Sigmoid colon (tissue), 7 donors: ENCODE measurements around the gene GALNT17. TPM values are rescaled to one million over a fixed set of nuclear protein-coding genes. Genes with fewer than 3 reads are reported as not detected.
"Not testable (repeated sequence)": the region's sequence is repeated elsewhere in the genome, so short reads cannot be mapped to it uniquely, and the experiment has no call there.

ENCODE experiments used
- DNase-seq: peaks from one replicate; pipeline ENCODE4 v3.0.0-alpha.2; 2019
- H3K27ac ChIP-seq, 4 donors: fragments of 200-600 bp; sonication (generic); one replicate each; pipeline ENCODE4 v1.5.1; 2016 to 2019; ENCODE audit warnings: mild to moderate bottlenecking in 1 of 4
- H3K27me3 ChIP-seq, 3 donors: fragments of 200-600 bp; sonication (generic); one replicate each; pipeline ENCODE4 v1.5.1; 2019; ENCODE audit warnings: mild to moderate bottlenecking in 1 of 3
- H3K36me3 ChIP-seq, 4 donors: fragments of 200-600 bp; sonication (generic); one replicate each; pipeline ENCODE4 v1.5.1; 2016 to 2019
- H3K4me1 ChIP-seq, 4 donors: fragments of 200-600 bp; sonication (generic); one replicate each; pipeline ENCODE4 v1.5.1; 2017 to 2019
- H3K4me3 ChIP-seq, 4 donors: fragments of 200-600 bp; sonication (generic); one replicate each; pipeline ENCODE4 v1.5.1; 2017 to 2019; ENCODE audit warnings: mild to moderate bottlenecking in 2 of 4, moderate library complexity in 1 of 4
- H3K9me3 ChIP-seq, 4 donors: fragments of 200-600 bp in 3 of 4; sonication (generic) in 3 of 4; one replicate each; pipeline versions ENCODE4 v1.5.1 to v1.6.1; 2013 to 2019
- EP300 ChIP-seq, 4 donors: sonication (generic); formaldehyde crosslinking; IDR thresholded peaks; one replicate each; pipeline ENCODE4 v1.6.1; 2017; ENCODE audit warnings: antibody characterized with exemption in 4 of 4
- POLR2A ChIP-seq, 2 donors: fragments of 450-650 bp; IDR thresholded peaks; one replicate each; pipeline ENCODE4 v1.6.1; 2016; ENCODE audit warnings: antibody characterized with exemption in 2 of 2, mild to moderate bottlenecking in 2 of 2, moderate library complexity in 2 of 2
- POLR2AphosphoS5 ChIP-seq, 4 donors: sonication (generic); formaldehyde crosslinking; IDR thresholded peaks; one replicate each; pipeline ENCODE4 v1.6.1; 2017; ENCODE audit warnings: antibody characterized with exemption in 4 of 4
- WGBS, 2 donors: extraction: QIAGEN DNeasy Blood & Tissue Kit; methylation state at CpG; one replicate each; pipeline ENCODE4 v1.1.7; 2013; 5-methylcytosine and 5-hydroxymethylcytosine counted together
- intact Hi-C: fragments of 100-400 bp; cut with DNase I; formaldehyde crosslinking; loops from one replicate; pipeline ENCODE4 v1.15.1; 2023
- polyA plus RNA-seq, 3 donors: library from polyadenylated mRNA; stranded (reverse); fragments of 200-250 nt; gene quantifications; one replicate each; pipeline ENCODE4 v1.2.3, GENCODE V29; 2013
- total RNA-seq, 4 donors: library from RNA; depleted of rRNA; stranded (reverse); fragments of >200 nt; gene quantifications; one replicate each; pipeline ENCODE4 v1.1.0, GENCODE V29; 2016
- TF ChIP-seq, protein P1 (sequence below), 4 experiments: fragments of 450-650 bp in 3 of 4; fragments of 200-600 bp in 1 of 4; IDR thresholded peaks; one replicate each; pipeline ENCODE4 v1.5.1; 2016 to 2019; ENCODE audit warnings: antibody characterized with exemption in 4 of 4, mild to moderate bottlenecking in 3 of 4, moderate library complexity in 2 of 4
- donor health status: healthy with polysubstance abuse.
- donor health status: Bipolar disorder and iron deficiency.
- donor health status: healthy.

The GALNT17 gene
- total and polyA plus RNA-seq, 7 donors, result 1.8 to 45.4 (median 15.1) TPM; not detected in 1

DNA sequence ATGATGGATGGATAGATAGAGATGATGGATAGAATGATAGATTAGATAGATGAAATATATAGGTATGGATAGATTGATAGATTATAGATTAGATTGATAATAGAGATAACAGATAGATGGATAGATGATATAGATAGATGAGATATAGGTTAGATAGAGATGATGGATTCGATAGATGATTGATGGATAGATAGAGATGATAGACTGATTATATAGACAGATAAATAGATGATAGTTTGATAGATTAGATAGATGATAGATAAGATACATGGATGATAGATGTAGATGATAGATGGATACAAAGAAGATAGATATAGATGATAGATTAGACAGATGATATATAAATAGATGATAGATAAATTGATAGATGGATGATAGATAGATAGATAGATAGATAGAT, 448.1 kb downstream of the GALNT17 start:
- TF ChIP-seq EP300 (IDR thresholded peaks at IDR 0.05) (no peak), POLR2A (IDR thresholded peaks at IDR 0.05) (no peak), POLR2AphosphoS5 (IDR thresholded peaks at IDR 0.05) (no peak)
- TF ChIP-seq, protein P1, sequence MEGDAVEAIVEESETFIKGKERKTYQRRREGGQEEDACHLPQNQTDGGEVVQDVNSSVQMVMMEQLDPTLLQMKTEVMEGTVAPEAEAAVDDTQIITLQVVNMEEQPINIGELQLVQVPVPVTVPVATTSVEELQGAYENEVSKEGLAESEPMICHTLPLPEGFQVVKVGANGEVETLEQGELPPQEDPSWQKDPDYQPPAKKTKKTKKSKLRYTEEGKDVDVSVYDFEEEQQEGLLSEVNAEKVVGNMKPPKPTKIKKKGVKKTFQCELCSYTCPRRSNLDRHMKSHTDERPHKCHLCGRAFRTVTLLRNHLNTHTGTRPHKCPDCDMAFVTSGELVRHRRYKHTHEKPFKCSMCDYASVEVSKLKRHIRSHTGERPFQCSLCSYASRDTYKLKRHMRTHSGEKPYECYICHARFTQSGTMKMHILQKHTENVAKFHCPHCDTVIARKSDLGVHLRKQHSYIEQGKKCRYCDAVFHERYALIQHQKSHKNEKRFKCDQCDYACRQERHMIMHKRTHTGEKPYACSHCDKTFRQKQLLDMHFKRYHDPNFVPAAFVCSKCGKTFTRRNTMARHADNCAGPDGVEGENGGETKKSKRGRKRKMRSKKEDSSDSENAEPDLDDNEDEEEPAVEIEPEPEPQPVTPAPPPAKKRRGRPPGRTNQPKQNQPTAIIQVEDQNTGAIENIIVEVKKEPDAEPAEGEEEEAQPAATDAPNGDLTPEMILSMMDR (IDR thresholded peaks at IDR 0.05), result no peak
- DNase-seq, result no peak
- 90 to 91% methylated on average over 1 of the region's 1 CpG for WGBS, 2 donors
- Histone ChIP-seq H3K4me3 (no peak overlapping the region), H3K27me3 (no peaks in the 10 kb centered on the region), H3K4me1 (no peaks in the 10 kb centered on the region), H3K27ac (no peak overlapping the region), H3K36me3 (no peaks in the 10 kb centered on the region), H3K9me3 (peaks cover 0 to 2% (median 0%) of the 10 kb centered on the region in 4 donors)
- intact Hi-C loops, result no loop called here

DNA sequence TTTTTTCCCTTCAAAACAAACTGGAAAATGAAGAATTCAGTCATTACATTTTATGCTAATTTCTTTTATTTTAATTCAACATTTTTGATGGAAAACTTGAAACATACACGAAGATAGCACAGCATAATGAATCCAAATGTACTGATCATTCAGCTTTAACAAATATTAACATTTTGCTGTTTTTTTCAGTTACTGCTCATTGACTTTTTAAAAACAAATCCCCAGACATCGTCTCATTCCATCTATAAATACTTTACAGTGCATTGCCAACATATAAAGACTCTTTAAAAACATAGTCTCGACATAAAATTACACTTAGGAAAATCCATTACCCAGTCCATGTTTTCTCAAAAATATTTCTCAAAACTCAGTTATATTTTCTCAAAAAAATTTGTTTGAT, 452.3 kb downstream of the GALNT17 start:
- 69 to 71% methylated on average over 3 of the region's 3 CpGs for WGBS, 2 donors
- TF ChIP-seq, protein P1 (IDR thresholded peaks at IDR 0.05), result no peak
- TF ChIP-seq EP300 (IDR thresholded peaks at IDR 0.05) (no peak), POLR2A (IDR thresholded peaks at IDR 0.05) (no peak), POLR2AphosphoS5 (IDR thresholded peaks at IDR 0.05) (no peak)
- no peaks in the 10 kb centered on the region for H3K4me1 ChIP-seq
- no peak overlapping the region for H3K27ac ChIP-seq
- no peaks in the 10 kb centered on the region for H3K27me3 ChIP-seq
- H3K36me3 ChIP-seq, result no peaks in the 10 kb centered on the region
- no peak overlapping the region for H3K4me3 ChIP-seq
- peaks cover 0 to 2% (median 0%) of the 10 kb centered on the region in 4 donors for H3K9me3 ChIP-seq
- intact Hi-C loops, result no loop called here
- DNase-seq, result no peak

DNA sequence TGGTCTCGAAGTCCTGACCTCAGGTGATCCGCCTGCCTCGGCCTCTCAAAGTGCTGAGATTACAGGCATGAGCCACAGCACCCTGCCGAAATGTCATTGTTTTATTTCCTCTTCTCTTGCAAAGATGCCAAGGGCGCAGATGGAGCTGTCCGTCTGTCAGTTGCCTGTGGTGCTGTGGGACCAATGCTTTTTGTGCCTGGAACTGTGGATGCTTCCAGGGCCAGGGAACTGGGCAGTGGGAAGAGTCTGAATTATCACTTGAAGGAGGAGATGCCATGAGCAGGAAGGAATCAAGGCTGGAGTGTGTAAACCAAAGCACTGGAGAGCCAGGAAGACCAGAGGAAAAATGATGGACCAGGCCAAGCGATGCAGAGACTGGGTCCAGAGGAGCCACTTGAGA, 459.9 kb downstream of the GALNT17 start:
- intact Hi-C loops, result no loop called here
- TF ChIP-seq EP300 (IDR thresholded peaks at IDR 0.05) (no peak), POLR2AphosphoS5 (IDR thresholded peaks at IDR 0.05) (no peak), POLR2A (IDR thresholded peaks at IDR 0.05) (no peak)
- TF ChIP-seq, protein P1 (IDR thresholded peaks at IDR 0.05), result no peak
- no peaks in the 10 kb centered on the region for H3K27me3 ChIP-seq
- peaks cover 0 to 3% (median 0%) of the 10 kb centered on the region in 4 donors for H3K9me3 ChIP-seq
- no peaks in the 10 kb centered on the region for H3K36me3 ChIP-seq
- no peak for DNase-seq
- H3K4me1 ChIP-seq, result no peaks in the 10 kb centered on the region
- H3K4me3 ChIP-seq, result no peak overlapping the region
- WGBS, 2 donors, result 90 to 95% methylated on average over 7 of the region's 7 CpGs
- H3K27ac ChIP-seq, result no peak overlapping the region

DNA sequence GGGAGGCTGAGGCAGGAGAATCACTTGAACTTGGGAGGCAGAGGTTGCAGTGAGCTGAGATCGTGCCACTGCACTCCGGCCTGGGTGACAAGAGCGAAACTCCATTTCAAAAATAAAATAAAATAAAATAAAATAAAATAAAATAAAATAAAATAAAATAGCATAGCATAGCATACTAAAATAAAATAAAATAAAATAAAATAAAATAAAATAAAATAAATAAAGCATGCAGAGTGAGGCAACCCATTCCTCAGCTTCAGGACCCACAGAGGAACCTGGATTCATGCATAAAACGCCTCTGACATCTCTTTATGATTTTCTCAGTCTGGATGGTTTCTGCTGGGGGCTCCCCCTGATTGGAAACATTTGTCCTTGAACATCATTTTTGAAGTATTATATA, 460.4 kb downstream of the GALNT17 start:
- intact Hi-C loops, H3K9me3 ChIP-seq, DNase-seq, H3K36me3 ChIP-seq, H3K27ac ChIP-seq, H3K4me1 ChIP-seq, H3K4me3 ChIP-seq, H3K27me3 ChIP-seq: not testable (repeated sequence)
- 77 to 92% methylated on average over 4 of the region's 4 CpGs for WGBS, 2 donors

DNA sequence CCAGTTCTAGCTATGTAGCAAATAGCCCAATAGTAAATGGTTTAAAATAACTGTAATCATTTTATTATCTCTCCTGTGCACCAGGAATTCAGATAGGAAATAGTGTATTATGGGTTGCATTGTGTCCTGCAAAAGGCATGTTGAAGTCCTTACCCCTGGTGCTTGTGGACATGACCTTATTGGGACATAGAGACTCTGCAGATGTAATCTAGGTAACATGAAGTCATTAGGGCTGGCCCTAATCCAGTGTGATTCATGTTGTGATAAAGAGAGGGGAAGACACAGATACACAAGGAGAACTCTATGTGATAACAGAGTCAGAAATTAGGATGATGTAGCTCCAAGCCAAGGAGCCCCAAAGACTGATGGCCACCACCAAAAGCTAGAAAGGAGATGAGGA, 462.8 kb downstream of the GALNT17 start:
- Histone ChIP-seq H3K36me3 (no peaks in the 10 kb centered on the region), H3K27ac (no peak overlapping the region), H3K27me3 (no peaks in the 10 kb centered on the region), H3K9me3 (peaks cover 0 to 3% (median 0%) of the 10 kb centered on the region in 4 donors), H3K4me1 (no peaks in the 10 kb centered on the region), H3K4me3 (no peak overlapping the region)
- no peak for TF ChIP-seq POLR2A (IDR thresholded peaks at IDR 0.05)
- no peak for TF ChIP-seq POLR2AphosphoS5 (IDR thresholded peaks at IDR 0.05)
- TF ChIP-seq EP300 (IDR thresholded peaks at IDR 0.05), result no peak
- TF ChIP-seq, protein P1 (IDR thresholded peaks at IDR 0.05), result no peak
- no peak for DNase-seq
- intact Hi-C loops, result no loop called here
